ENCODE data around the gene KAT7. TPM values are rescaled to one million over a fixed set of nuclear protein-coding genes. Genes with fewer than 3 reads are reported as not detected.

Gene KAT7
- total RNA-seq, 1 experiment from 2014 or later: 79.5 TPM

DNA sequence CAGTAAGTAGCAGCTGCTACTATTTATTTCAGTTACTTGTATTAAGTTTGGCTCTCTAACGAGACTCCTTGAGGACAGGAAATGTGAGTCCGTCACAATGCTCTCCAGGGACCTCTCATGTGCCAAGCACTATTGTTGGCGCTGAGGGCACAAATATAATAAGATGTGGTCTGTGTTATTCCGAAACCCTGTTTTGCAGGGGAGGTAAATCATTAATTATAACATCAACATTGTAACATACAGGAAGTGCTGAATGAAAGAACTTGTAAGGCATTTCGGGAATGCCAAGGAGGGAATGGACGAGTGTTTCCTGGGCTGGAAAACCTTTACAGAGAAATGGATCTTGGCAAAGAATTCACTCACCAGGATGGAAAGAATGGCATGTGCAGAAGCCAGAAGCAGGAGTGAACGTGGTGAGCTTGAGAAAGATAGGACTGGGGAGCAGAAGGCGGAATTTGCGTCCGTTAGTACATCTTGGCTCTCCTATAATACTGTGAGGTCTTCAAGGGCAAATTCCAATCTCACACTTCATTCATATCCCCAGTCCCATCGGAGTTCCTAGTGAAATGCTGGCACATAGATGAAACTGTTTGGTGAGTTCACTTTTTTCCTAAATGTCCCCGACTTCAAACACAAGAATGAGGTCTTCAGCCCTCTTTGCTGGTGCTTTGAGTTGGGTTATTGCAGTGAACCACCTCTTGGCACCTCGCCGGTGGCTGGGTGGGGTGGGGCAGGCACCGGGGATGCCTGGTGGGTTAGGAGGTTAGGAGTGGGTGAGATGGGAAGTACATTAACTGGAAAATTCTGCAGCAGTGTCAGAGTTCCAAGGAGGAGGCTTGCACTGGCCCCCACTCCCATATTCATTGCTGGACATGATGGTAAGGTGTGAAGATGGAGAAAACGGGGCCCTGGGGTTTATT lies 47.9 kb downstream of the KAT7 start:
- no peaks in the 10 kb centered on the region for H4K20me1 ChIP-seq (ENCODE audit: insufficient read depth)
- no peak overlapping the region for H2AFZ ChIP-seq (ENCODE audit: low read depth, low read length, poor library complexity, severe bottlenecking)
- no TSS peak for BruUV-seq (replicated peaks)
- H3K79me2 ChIP-seq (ENCODE audit: insufficient read depth, low read length): no peaks in the 10 kb centered on the region
- H3K27me3 ChIP-seq (ENCODE audit: insufficient read depth, low read length): no peaks in the 10 kb centered on the region
- no peak overlapping the region for H3K4me3 ChIP-seq (replicated peaks in 1 of 2; ENCODE audit: low read depth in 1 of 2, low read length in 2 of 2)
- no peak overlapping the region for H3K4me2 ChIP-seq (ENCODE audit: low read length)
- peaks cover 9 to 27% of the 10 kb centered on the region in 2 experiments; a peak in 3 of 4 replicates for H3K36me3 ChIP-seq (ENCODE audit: control insufficient read depth in 1 of 2, insufficient read depth in 2 of 2, low read length in 2 of 2)
- no peak for DNase-seq (ENCODE audit: low read depth, low spot score)
- no peak for ATAC-seq
- no peaks in the 10 kb centered on the region for H3K9me3 ChIP-seq (ENCODE audit: control insufficient read depth in 1 of 2, insufficient read depth in 1 of 2, low read depth in 1 of 2, low read length in 2 of 2)
- H3K9me2 ChIP-seq (ENCODE audit: insufficient read depth): no peaks in the 10 kb centered on the region
- H3K4me1 ChIP-seq (ENCODE audit: control insufficient read depth in 1 of 2, insufficient read depth in 2 of 2, low read length in 2 of 2): peaks cover 0 to 7% of the 10 kb centered on the region in 2 experiments; a peak in 1 of 4 replicates
- intact Hi-C loops (cut with micrococcal nuclease): no loop called here
- TF ChIP-seq POLR2AphosphoS5 (IDR thresholded peaks at IDR 0.05; ENCODE audit: low read depth, low read length): no peak
- CTCF ChIA-PET: no interaction called here
- RAD21 ChIA-PET (ENCODE audit: low non-redundant PET in 1 of 2, low total read pairs in 2 of 2, uncharacterized antibody in 2 of 2, unreplicated experiment in 2 of 2): no interaction called here
- POLR2A ChIA-PET: no interaction called here
- no peak overlapping the region for H3K9ac ChIP-seq (ENCODE audit: low read length)
- no peak overlapping the region for H3K27ac ChIP-seq (ENCODE audit: low read depth, low read length)

DNA sequence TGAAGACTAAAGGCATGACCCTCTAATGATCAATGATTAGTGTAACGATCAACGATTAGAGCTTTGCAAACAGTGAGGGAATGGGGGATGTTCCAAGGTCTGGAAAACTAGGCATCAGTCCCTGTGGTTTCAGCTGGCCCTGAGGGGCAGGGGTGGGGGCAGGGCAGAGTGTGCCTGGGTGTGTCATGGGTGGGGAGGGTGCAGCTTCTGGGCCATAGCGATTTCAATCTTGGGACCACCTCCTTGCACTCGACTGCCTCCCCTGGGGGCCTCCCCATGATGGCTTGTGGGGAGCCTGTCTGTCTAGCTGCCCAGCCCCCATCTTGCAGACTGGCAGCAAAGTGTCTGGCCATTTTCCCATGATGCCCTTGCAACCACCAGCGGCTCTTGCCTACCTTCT lies 51.0 kb downstream of the KAT7 start:
- Histone ChIP-seq H3K4me2 (ENCODE audit: low read length) (no peak overlapping the region), H4K20me1 (ENCODE audit: insufficient read depth) (no peaks in the 10 kb centered on the region)

More for the DNA sequence above, 51.0 kb downstream of the KAT7 start:
- no peaks in the 10 kb centered on the region for H3K27me3 ChIP-seq (ENCODE audit: insufficient read depth, low read length)
- H3K79me2 ChIP-seq (ENCODE audit: insufficient read depth, low read length): no peaks in the 10 kb centered on the region
- H3K4me1 ChIP-seq (ENCODE audit: control insufficient read depth in 1 of 2, insufficient read depth in 2 of 2, low read length in 2 of 2): peaks cover 0 to 7% of the 10 kb centered on the region in 2 experiments; a peak in 1 of 4 replicates
- RAD21 ChIA-PET (ENCODE audit: low non-redundant PET in 1 of 2, low total read pairs in 2 of 2, uncharacterized antibody in 2 of 2, unreplicated experiment in 2 of 2): no interaction called here
- H3K9me2 ChIP-seq (ENCODE audit: insufficient read depth): no peaks in the 10 kb centered on the region
- no peak overlapping the region for H3K4me3 ChIP-seq (replicated peaks in 1 of 2; ENCODE audit: low read depth in 1 of 2, low read length in 2 of 2)
- H3K36me3 ChIP-seq (ENCODE audit: control insufficient read depth in 1 of 2, insufficient read depth in 2 of 2, low read length in 2 of 2): peaks cover 0 to 2% of the 10 kb centered on the region in 2 experiments; a peak in 2 of 4 replicates
- H3K9ac ChIP-seq (ENCODE audit: low read length): no peak overlapping the region
- no peak for DNase-seq (ENCODE audit: low read depth, low spot score)
- TF ChIP-seq, protein P1, sequence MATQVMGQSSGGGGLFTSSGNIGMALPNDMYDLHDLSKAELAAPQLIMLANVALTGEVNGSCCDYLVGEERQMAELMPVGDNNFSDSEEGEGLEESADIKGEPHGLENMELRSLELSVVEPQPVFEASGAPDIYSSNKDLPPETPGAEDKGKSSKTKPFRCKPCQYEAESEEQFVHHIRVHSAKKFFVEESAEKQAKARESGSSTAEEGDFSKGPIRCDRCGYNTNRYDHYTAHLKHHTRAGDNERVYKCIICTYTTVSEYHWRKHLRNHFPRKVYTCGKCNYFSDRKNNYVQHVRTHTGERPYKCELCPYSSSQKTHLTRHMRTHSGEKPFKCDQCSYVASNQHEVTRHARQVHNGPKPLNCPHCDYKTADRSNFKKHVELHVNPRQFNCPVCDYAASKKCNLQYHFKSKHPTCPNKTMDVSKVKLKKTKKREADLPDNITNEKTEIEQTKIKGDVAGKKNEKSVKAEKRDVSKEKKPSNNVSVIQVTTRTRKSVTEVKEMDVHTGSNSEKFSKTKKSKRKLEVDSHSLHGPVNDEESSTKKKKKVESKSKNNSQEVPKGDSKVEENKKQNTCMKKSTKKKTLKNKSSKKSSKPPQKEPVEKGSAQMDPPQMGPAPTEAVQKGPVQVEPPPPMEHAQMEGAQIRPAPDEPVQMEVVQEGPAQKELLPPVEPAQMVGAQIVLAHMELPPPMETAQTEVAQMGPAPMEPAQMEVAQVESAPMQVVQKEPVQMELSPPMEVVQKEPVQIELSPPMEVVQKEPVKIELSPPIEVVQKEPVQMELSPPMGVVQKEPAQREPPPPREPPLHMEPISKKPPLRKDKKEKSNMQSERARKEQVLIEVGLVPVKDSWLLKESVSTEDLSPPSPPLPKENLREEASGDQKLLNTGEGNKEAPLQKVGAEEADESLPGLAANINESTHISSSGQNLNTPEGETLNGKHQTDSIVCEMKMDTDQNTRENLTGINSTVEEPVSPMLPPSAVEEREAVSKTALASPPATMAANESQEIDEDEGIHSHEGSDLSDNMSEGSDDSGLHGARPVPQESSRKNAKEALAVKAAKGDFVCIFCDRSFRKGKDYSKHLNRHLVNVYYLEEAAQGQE (IDR thresholded peaks at IDR 0.05; ENCODE audit: low read depth): no peak
- TF ChIP-seq EZH2 (IDR thresholded peaks at IDR 0.05) (no peak), POLR2AphosphoS5 (IDR thresholded peaks at IDR 0.05; ENCODE audit: low read depth, low read length) (no peak), EGR1 (IDR thresholded peaks at IDR 0.05; ENCODE audit: low read depth) (no peak)
- no peak overlapping the region for H3K27ac ChIP-seq (ENCODE audit: low read depth, low read length)
- no peaks in the 10 kb centered on the region for H3K9me3 ChIP-seq (ENCODE audit: control insufficient read depth in 1 of 2, insufficient read depth in 1 of 2, low read depth in 1 of 2, low read length in 2 of 2)
- ATAC-seq: no peak
- POLR2A ChIA-PET: no interaction called here
- intact Hi-C loops (cut with micrococcal nuclease): no loop called here
- CTCF ChIA-PET: interaction anchor here (1.2 kb wide), 1 partner anchor 157 kb away, joined by 3 read pairs; no protein-coding TSS in a partner anchor
- H2AFZ ChIP-seq (ENCODE audit: low read depth, low read length, poor library complexity, severe bottlenecking): no peak overlapping the region
- BruUV-seq (replicated peaks): no TSS peak

Measured in HCT116 (cell line).